Left renal pelvis (tissue), 4 donors: Measurements from ENCODE around the gene ENPP7. TPM values are rescaled to one million over a fixed set of nuclear protein-coding genes. Genes with fewer than 3 reads are reported as not detected.

Source experiments
- DNase-seq, 4 donors: peaks; one replicate each; pipeline ENCODE4 v3.0.0-alpha.2; 2013; ENCODE audit warnings: low read depth in 4 of 4, low spot score in 3 of 4
- polyA plus RNA-seq, 4 donors: library from polyadenylated mRNA; unstranded; fragments of 120-200 nt; gene quantifications; one replicate each; pipeline ENCODE4 v1.2.1, GENCODE V29; 2013; ENCODE audit not compliant: insufficient read length in 4 of 4

The ENPP7 gene, protein sequence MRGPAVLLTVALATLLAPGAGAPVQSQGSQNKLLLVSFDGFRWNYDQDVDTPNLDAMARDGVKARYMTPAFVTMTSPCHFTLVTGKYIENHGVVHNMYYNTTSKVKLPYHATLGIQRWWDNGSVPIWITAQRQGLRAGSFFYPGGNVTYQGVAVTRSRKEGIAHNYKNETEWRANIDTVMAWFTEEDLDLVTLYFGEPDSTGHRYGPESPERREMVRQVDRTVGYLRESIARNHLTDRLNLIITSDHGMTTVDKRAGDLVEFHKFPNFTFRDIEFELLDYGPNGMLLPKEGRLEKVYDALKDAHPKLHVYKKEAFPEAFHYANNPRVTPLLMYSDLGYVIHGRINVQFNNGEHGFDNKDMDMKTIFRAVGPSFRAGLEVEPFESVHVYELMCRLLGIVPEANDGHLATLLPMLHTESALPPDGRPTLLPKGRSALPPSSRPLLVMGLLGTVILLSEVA
- polyA plus RNA-seq, result 1 to 10 TPM in 3 of 4 donors, under 1 TPM in 1; 0.07 to 6.8 (median 3.1) TPM

DNA sequence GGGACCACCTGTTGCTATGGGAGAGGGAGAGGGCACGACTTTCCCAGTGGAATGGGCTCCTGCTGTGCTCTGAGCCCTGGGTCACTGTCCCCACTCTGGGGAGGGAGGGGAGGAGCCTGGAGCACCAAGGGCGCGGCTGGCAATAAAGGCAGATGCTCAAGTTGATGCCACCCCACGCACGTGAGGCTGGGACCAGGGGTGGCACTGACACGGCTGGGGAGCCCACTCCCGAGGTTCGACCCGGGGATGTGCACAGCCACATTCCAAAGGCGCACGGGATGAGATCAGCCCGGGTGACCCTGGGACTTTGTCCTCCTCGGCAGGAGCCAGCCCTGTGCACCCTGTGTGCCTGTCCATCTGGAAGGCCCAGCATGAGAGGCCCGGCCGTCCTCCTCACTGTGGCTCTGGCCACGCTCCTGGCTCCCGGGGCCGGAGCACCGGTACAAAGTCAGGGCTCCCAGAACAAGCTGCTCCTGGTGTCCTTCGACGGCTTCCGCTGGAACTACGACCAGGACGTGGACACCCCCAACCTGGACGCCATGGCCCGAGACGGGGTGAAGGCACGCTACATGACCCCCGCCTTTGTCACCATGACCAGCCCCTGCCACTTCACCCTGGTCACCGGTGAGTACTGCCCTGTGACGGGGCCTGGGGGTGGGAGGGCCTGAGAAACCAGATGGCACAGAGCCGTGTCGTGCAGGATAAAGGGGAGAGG is at the start of gene ENPP7:
Gene ENPP7 (plus strand): TSS at position 175 of the 715 bp plus-strand sequence. CDS start 197 bp downstream, at position 372.
- no peak for DNase-seq

GRCh38 chr17:79681101-79681621 is 49.6 kb upstream of the ENPP7 start:
- no peak for DNase-seq

- DNase-seq, result no peak
These were observed 49.0 kb upstream of the ENPP7 start for GRCh38 chr17:79681628-79682261.

DNA sequence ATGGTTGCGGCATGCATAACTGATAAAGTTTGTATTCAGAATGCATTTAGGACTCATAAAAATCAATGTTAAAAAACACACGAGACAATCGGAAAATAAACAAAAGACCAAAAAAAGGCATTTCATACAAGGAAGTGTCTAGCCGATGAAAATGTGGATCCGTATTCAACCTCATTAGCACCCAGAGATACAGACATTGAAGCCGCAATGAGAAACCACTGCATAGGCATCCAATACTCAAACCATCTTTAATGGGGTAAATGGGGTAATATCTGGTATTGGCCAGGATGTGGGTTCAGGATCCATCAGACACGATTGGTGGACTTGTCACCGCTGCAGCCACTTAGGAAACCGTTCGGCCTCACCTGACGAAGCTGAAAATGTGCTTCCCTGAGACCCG is 47.4 kb upstream of the ENPP7 start:
- no peak for DNase-seq

GRCh38 chr17:79684132-79684985 is 46.4 kb upstream of the ENPP7 start:
- no peak for DNase-seq

GRCh38 chr17:79685121-79685520 is 45.6 kb upstream of the ENPP7 start:
- no peak for DNase-seq

DNA sequence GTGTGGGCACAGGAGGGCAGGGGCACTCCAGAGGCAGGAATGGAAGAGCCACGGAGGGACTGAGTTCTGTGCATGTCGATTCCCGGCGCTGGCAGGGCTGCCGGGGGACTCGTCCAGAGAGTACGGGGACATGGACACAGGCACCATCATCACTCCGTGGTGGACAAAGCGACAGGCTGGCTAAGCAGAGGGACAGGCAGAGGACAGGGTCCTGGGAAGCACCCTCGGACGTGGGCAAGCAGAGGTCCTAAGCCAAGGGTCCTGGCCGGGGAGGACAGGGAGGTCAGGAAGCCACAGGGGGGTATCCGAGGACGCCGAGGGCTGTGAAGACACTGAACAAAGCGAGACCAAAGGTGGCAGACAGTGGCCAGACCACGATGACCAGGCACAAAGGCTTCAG is 44.3 kb upstream of the ENPP7 start:
- DNase-seq, result no peak

- DNase-seq, result no peak
These were observed 40.3 kb upstream of the ENPP7 start for GRCh38 chr17:79690466-79690865.

DNA sequence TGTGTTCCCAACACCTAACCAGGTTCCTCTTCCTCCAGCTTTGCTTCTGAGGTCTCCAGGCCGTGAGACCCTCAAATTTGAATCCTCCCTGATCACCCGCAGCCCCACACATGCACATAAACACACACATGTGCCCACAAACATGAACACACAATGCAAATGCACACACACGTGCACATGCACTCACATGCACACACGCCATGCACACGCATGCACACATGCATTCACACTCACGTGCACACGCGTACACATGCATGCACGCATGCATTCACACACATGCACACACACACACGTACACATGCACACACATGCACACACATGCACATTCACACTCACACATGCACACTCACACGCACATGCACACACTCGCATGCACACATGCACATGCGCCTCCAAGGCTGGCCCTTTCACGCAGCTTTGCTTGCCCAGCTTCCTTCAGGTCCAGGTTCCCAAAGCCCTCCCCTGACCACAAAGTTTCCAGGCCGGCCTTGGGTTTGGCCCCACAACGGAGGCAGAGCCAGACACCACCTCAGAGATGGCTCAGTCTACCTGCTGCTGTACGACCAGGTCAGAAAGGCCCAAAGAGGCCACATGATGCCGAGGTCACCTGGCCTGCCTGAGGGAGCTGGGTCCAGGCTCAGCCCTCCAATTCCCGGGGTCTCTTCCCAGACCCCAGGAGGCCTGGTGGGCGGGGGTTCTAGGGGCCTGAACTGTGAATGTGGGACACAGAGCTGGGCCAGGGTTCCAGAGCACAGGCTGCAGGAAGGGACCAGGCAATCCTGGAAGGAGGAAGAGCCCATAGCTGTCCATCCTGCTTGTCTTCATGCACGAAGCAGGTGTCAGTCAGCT is 39.5 kb upstream of the ENPP7 start:
- no peak for DNase-seq

DNA sequence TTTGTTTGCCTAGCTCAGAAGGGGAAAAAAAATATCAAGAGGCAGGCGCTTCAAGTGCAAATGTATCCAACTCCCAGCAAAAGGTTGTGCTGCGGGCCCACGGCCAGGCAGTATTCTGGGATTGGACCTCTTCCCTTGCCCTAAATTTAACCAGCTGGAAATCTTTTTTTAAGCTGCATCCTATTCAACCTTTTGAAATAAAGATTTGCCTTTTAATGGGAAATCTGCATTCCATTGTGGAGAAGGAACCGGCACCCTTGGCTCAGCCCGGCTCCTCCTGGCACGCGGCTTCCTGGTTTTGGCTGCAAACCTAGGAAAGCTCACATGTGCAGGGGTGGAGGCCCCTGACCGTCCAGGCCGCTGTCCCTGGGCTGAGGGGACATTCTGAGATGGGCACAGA is 38.8 kb upstream of the ENPP7 start:
- DNase-seq, result no peak

DNA sequence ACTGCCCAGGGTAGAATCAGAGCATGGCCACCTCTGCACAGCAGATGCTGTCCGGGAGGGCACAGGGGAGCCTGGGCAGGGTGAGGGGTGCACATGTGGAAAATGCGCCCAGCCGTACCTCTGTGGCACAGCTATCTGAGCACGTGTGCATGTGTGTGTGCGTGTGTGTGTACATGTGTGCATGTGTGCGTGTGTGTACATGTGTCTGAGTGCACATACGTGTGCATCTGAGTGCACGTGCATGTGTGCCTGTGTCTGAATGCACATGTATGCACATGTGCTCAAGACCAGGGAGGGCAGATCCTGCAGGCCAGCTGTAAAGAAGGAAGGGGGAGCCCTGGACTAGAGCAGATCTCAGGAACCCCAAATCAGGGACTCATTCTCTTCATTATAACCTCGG is 37.3 kb upstream of the ENPP7 start:
- no peak for DNase-seq

- DNase-seq, result no peak
These were observed 35.4 kb upstream of the ENPP7 start for GRCh38 chr17:79695293-79695790.

GRCh38 chr17:79695797-79696609 is 34.7 kb upstream of the ENPP7 start:
- DNase-seq, result peak in 3 of 4 donors; percentile 26 to 46 (median 27)

GRCh38 chr17:79696610-79696982 is 34.1 kb upstream of the ENPP7 start:
- no peak for DNase-seq

GRCh38 chr17:79698146-79698846 is 32.4 kb upstream of the ENPP7 start:
- no peak for DNase-seq

DNA sequence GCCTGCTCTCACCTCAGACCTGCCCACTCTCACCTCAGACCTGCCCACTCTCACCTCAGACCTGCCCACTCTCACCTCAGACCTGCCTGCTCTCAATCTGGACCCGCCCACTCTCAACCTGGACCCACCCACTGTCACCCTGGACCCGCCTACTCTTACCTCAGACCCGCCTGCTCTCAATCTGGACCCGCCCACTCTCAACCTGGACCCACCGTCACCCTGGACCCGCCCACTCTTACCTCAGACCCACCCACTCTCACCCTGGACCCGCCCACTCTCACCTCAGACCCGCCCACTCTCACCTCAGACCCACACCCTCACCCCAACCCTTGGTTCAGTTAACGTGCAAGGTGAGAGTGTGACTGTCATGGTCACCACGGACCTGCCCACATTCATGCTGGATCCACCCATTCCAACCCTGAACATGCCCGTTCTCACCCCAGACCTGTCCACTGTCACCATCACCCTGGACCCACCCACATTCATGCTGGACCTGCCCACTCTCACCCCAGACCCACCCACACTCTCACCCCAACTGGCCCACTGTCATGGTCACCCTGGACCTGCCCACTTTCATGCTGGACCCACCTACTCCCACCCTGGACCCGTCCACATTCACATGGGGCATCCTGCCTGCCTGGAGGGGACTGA is 31.2 kb upstream of the ENPP7 start:
- no peak for DNase-seq

GRCh38 chr17:79700592-79700991 is 30.2 kb upstream of the ENPP7 start:
- no peak for DNase-seq
